ENCODE data around the gene RPS6KA1.
"Not testable (repeated sequence)": the region's sequence is repeated elsewhere in the genome, so short reads cannot be mapped to it uniquely, and the experiment has no call there.

Gene RPS6KA1

GRCh38 chr1:26603856-26604255, 74.3 kb downstream of the RPS6KA1 start:
- no peak for DNase-seq

GRCh38 chr1:26607186-26607585, 77.6 kb downstream of the RPS6KA1 start:
- DNase-seq, result no peak

GRCh38 chr1:26608895-26609294, 79.3 kb downstream of the RPS6KA1 start:
- peak; percentile 18 for DNase-seq

GRCh38 chr1:26610781-26611180, 81.2 kb downstream of the RPS6KA1 start:
- no peak for DNase-seq

GRCh38 chr1:26612627-26613026, 83.1 kb downstream of the RPS6KA1 start:
- DNase-seq, result not testable (repeated sequence)

- no peak for DNase-seq
These were observed 85.3 kb downstream of the RPS6KA1 start for GRCh38 chr1:26614655-26615411.

- DNase-seq, result no peak
These were observed 87.3 kb downstream of the RPS6KA1 start for GRCh38 chr1:26616881-26617280.

- DNase-seq, result no peak
These were observed 89.0 kb downstream of the RPS6KA1 start for GRCh38 chr1:26618561-26618960.
